GM23338 (cell line): ENCODE data around the gene FBLIM1. TPM values are rescaled to one million over a fixed set of nuclear protein-coding genes. Genes with fewer than 3 reads are reported as not detected.

Source experiments
- ATAC-seq: fragments of 200-7000 bp; cut with Tn5 transposase; 3 replicates; pipeline ENCODE4 v1.9.1; 2020
- DNase-seq: peaks from one replicate; pipeline ENCODE4 v3.0.0-alpha.2; 2015; ENCODE audit warnings: low spot score
- H2AFZ ChIP-seq: fragments of 200-600 bp; sonication (generic); 2 replicates; pipeline ENCODE4 v1.8.0; 2016; ENCODE audit warnings: antibody characterized with exemption, mild to moderate bottlenecking, moderate library complexity
- H3F3A ChIP-seq: fragments of 200-600 bp; sonication (generic); replicated peaks from 2 replicates; pipeline ENCODE4 v1.8.0; 2017; ENCODE audit warnings: antibody characterized with exemption, mixed run types, low read depth
- H3K27ac ChIP-seq: fragments of 200-600 bp; sonication (generic); 2 replicates; pipeline ENCODE4 v1.6.1; 2016; ENCODE audit warnings: low read depth
- H3K27me3 ChIP-seq: fragments of 200-600 bp; sonication (generic); 2 replicates; pipeline ENCODE4 v1.8.0; 2016; ENCODE audit warnings: mild to moderate bottlenecking, mixed run types, moderate library complexity; ENCODE audit not compliant: insufficient read depth
- H3K36me3 ChIP-seq: fragments of 200-600 bp; sonication (generic); 2 replicates; pipeline ENCODE4 v1.8.0; 2016; ENCODE audit warnings: mild to moderate bottlenecking; ENCODE audit not compliant: insufficient read depth
- H3K4me1 ChIP-seq: fragments of 200-600 bp; sonication (generic); 2 replicates; pipeline ENCODE4 v1.8.0; 2016; ENCODE audit warnings: mild to moderate bottlenecking, moderate library complexity; ENCODE audit not compliant: insufficient read depth
- H3K4me2 ChIP-seq: fragments of 200-600 bp; sonication (generic); 2 replicates; pipeline ENCODE4 v1.7.1; 2017; ENCODE audit warnings: mixed run types
- H3K4me3 ChIP-seq: fragments of 200-600 bp; sonication (generic); 2 replicates; pipeline ENCODE4 v1.6.1; 2016; ENCODE audit warnings: mixed run types
- H3K79me2 ChIP-seq: fragments of 200-600 bp; sonication (generic); replicated peaks from 2 replicates; pipeline ENCODE4 v1.8.0; 2017; ENCODE audit warnings: mild to moderate bottlenecking; ENCODE audit not compliant: insufficient read depth
- H3K9me2 ChIP-seq: fragments of 200-600 bp; sonication (generic); 2 replicates; pipeline ENCODE4 v1.8.0; 2017; ENCODE audit not compliant: insufficient read depth
- H4K20me1 ChIP-seq: fragments of 200-600 bp; sonication (generic); replicated peaks from 2 replicates; pipeline ENCODE4 v1.8.0; 2017; ENCODE audit warnings: mild to moderate bottlenecking; ENCODE audit not compliant: insufficient read depth
- H3K27ac Mint-ChIP-seq: 2 replicates; pipeline ENCODE4 v1.8.0; 2020; ENCODE audit warnings: inconsistent platforms, mild to moderate bottlenecking, moderate library complexity, mixed read lengths
- H3K27me3 Mint-ChIP-seq: 3 replicates; pipeline ENCODE4 v1.8.0; 2022; ENCODE audit warnings: low read depth, mild to moderate bottlenecking, moderate library complexity, mixed read lengths, inconsistent platforms; ENCODE audit not compliant: insufficient read depth, poor library complexity
- H3K36me3 Mint-ChIP-seq: 3 replicates; pipeline ENCODE4 v1.8.0; 2021; ENCODE audit warnings: low read depth, mild to moderate bottlenecking, inconsistent platforms, moderate library complexity, mixed read lengths
- H3K4me1 Mint-ChIP-seq: 3 replicates; pipeline ENCODE4 v1.8.0; 2020; ENCODE audit warnings: mild to moderate bottlenecking, inconsistent platforms, mixed read lengths
- H3K4me3 Mint-ChIP-seq: 3 replicates; pipeline ENCODE4 v1.8.0; 2021; ENCODE audit warnings: moderate library complexity, mild to moderate bottlenecking, inconsistent platforms, mixed read lengths
- H3K9me3 Mint-ChIP-seq: 3 replicates; pipeline ENCODE4 v1.8.0; 2020; ENCODE audit warnings: moderate library complexity, mild to moderate bottlenecking, inconsistent platforms, mixed read lengths
- CREB1 ChIP-seq: fragments of 250-450 bp; sonication (Bioruptor Pico); IDR thresholded peaks from 2 replicates; pipeline ENCODE4 v1.5.0; 2020; ENCODE audit warnings: low read depth, mild to moderate bottlenecking, moderate library complexity
- EZH2 ChIP-seq: fragments of 200-600 bp; sonication (generic); IDR thresholded peaks from one replicate; pipeline ENCODE4 v1.8.0; 2017; ENCODE audit warnings: antibody characterized with exemption, mild to moderate bottlenecking, low read depth; ENCODE audit not compliant: unreplicated experiment
- EZH2phosphoT487 ChIP-seq: fragments of 200-600 bp; sonication (generic); IDR thresholded peaks from one replicate; pipeline ENCODE4 v1.8.1; 2018; ENCODE audit warnings: antibody characterized with exemption; ENCODE audit not compliant: unreplicated experiment
- JUNB ChIP-seq: IDR thresholded peaks from one replicate; pipeline ENCODE4 v1.6.1; 2016; ENCODE audit warnings: antibody characterized with exemption; ENCODE audit not compliant: unreplicated experiment
- NANOG ChIP-seq: IDR thresholded peaks from 2 replicates; pipeline ENCODE4 v1.6.1; 2016; ENCODE audit warnings: antibody characterized with exemption, borderline replicate concordance
- POLR2AphosphoS5 ChIP-seq: IDR thresholded peaks from 2 replicates; pipeline ENCODE4 v1.6.1; 2016; ENCODE audit warnings: antibody characterized with exemption, low read depth
- STAT1 ChIP-seq: IDR thresholded peaks from one replicate; pipeline ENCODE4 v1.6.1; 2016; ENCODE audit warnings: antibody characterized with exemption; ENCODE audit not compliant: unreplicated experiment
- ZNF114 ChIP-seq: fragments of 250-450 bp; sonication (Bioruptor Pico); IDR thresholded peaks from 2 replicates; pipeline ENCODE4 v1.5.0; 2020; ENCODE audit warnings: mild to moderate bottlenecking, moderate library complexity
- ZNF331 ChIP-seq: fragments of 250-450 bp; sonication (Bioruptor Pico); IDR thresholded peaks from 2 replicates; pipeline ENCODE4 v1.5.0; 2020; ENCODE audit warnings: low read depth, mild to moderate bottlenecking, moderate library complexity
- polyA plus RNA-seq: library from polyadenylated mRNA; unstranded; fragments of >200 nt; fragmentation: Nextera tagmentation; extraction: Ambion mirVana; gene quantifications from 2 replicates; pipeline ENCODE4 v1.2.1, GENCODE V29; 2016
- total RNA-seq: library from RNA; depleted of rRNA; stranded (reverse); fragments of >200 nt; shearing (Covaris generic); gene quantifications from 2 replicates; pipeline ENCODE4 v1.2.3, GENCODE V29; 2014
- TF ChIP-seq, protein P1 (sequence below): IDR thresholded peaks from one replicate; pipeline ENCODE4 v1.6.1; 2018; ENCODE audit warnings: antibody characterized with exemption; ENCODE audit not compliant: unreplicated experiment
- TF ChIP-seq, protein P2 (sequence below): fragments of 250-450 bp; sonication (Bioruptor Pico); IDR thresholded peaks from 2 replicates; pipeline ENCODE4 v1.5.0; 2020; ENCODE audit warnings: mild to moderate bottlenecking, moderate library complexity
- TF ChIP-seq, protein P3 (sequence below), 2 experiments: fragments of 200-600 bp in 1 of 2; sonication (generic) in 1 of 2; conservative IDR thresholded peaks; 2 replicates each; pipeline versions ENCODE4 v1.5.1 to v1.6.1; 2016 to 2017; ENCODE audit warnings: antibody characterized with exemption in 2 of 2, low read depth in 2 of 2, mild to moderate bottlenecking in 2 of 2, moderate library complexity in 1 of 2

The FBLIM1 gene
- total and polyA plus RNA-seq, 2 experiments from 2014 or later, result 41.7 to 81.7 TPM

DNA sequence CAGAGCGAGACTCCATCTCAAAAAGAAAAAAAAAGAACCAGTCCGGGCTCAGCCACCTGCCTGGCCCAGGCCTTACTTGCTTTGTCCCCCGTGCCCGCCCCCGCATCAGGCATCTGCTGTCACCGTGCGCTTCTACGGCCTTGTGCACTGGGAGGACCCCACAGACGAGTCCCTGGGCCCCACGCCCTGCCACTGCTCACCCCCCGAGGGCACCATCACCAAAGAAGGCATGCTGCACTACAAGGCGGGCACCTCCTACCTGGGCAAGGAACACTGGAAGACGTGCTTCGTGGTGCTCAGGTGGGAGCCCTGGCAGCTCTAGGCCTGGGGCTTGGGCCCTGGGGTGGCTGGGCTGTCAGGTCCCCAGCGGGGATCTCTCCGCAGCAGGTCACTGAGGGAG lies 28.2 kb upstream of the FBLIM1 start (continued):
- TF ChIP-seq NANOG (no peak), EZH2phosphoT487 (no peak)

DNA sequence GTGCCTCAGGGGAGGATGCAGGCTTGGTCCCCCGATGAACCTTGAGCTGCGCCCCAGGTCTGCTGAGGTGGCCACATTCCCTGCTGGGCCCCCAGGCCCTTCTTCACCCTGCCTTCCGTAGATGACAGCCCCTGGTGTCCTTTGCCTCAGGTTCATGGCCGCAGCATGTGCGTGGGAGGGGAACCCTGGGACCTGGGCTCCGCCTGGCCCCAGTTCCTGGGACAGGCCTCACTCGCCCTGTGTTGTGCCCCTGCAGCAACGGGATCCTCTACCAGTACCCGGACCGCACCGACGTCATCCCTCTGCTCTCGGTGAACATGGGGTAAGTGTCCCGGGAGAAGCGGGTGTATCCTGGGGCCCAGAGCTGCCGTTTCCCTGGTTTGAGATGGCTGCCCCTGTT lies 27.7 kb upstream of the FBLIM1 start:
- H3K4me3 ChIP-seq, result no peak overlapping the region
- Mint-ChIP-seq H3K4me3 (no peak overlapping the region), H3K36me3 (peaks cover 36% of the 10 kb centered on the region), H3K27me3 (peaks cover 10% of the 10 kb centered on the region), H3K4me1 (no peaks in the 10 kb centered on the region), H3K27ac (no peak overlapping the region), H3K9me3 (no peaks in the 10 kb centered on the region)
- no peak overlapping the region for H3K4me2 ChIP-seq
- H3K27me3 ChIP-seq, result no peaks in the 10 kb centered on the region
- no peaks in the 10 kb centered on the region for H3K4me1 ChIP-seq
- DNase-seq, result no peak
- TF ChIP-seq, protein P1, sequence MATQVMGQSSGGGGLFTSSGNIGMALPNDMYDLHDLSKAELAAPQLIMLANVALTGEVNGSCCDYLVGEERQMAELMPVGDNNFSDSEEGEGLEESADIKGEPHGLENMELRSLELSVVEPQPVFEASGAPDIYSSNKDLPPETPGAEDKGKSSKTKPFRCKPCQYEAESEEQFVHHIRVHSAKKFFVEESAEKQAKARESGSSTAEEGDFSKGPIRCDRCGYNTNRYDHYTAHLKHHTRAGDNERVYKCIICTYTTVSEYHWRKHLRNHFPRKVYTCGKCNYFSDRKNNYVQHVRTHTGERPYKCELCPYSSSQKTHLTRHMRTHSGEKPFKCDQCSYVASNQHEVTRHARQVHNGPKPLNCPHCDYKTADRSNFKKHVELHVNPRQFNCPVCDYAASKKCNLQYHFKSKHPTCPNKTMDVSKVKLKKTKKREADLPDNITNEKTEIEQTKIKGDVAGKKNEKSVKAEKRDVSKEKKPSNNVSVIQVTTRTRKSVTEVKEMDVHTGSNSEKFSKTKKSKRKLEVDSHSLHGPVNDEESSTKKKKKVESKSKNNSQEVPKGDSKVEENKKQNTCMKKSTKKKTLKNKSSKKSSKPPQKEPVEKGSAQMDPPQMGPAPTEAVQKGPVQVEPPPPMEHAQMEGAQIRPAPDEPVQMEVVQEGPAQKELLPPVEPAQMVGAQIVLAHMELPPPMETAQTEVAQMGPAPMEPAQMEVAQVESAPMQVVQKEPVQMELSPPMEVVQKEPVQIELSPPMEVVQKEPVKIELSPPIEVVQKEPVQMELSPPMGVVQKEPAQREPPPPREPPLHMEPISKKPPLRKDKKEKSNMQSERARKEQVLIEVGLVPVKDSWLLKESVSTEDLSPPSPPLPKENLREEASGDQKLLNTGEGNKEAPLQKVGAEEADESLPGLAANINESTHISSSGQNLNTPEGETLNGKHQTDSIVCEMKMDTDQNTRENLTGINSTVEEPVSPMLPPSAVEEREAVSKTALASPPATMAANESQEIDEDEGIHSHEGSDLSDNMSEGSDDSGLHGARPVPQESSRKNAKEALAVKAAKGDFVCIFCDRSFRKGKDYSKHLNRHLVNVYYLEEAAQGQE, result no peak
- TF ChIP-seq JUNB (no peak), POLR2AphosphoS5 (no peak), EZH2 (no peak), ZNF114 (CRISPR knock-in tag) (no peak), ZNF331 (CRISPR knock-in tag) (no peak), STAT1 (no peak), CREB1 (CRISPR knock-in tag) (no peak), NANOG (no peak)
- TF ChIP-seq, protein P2, sequence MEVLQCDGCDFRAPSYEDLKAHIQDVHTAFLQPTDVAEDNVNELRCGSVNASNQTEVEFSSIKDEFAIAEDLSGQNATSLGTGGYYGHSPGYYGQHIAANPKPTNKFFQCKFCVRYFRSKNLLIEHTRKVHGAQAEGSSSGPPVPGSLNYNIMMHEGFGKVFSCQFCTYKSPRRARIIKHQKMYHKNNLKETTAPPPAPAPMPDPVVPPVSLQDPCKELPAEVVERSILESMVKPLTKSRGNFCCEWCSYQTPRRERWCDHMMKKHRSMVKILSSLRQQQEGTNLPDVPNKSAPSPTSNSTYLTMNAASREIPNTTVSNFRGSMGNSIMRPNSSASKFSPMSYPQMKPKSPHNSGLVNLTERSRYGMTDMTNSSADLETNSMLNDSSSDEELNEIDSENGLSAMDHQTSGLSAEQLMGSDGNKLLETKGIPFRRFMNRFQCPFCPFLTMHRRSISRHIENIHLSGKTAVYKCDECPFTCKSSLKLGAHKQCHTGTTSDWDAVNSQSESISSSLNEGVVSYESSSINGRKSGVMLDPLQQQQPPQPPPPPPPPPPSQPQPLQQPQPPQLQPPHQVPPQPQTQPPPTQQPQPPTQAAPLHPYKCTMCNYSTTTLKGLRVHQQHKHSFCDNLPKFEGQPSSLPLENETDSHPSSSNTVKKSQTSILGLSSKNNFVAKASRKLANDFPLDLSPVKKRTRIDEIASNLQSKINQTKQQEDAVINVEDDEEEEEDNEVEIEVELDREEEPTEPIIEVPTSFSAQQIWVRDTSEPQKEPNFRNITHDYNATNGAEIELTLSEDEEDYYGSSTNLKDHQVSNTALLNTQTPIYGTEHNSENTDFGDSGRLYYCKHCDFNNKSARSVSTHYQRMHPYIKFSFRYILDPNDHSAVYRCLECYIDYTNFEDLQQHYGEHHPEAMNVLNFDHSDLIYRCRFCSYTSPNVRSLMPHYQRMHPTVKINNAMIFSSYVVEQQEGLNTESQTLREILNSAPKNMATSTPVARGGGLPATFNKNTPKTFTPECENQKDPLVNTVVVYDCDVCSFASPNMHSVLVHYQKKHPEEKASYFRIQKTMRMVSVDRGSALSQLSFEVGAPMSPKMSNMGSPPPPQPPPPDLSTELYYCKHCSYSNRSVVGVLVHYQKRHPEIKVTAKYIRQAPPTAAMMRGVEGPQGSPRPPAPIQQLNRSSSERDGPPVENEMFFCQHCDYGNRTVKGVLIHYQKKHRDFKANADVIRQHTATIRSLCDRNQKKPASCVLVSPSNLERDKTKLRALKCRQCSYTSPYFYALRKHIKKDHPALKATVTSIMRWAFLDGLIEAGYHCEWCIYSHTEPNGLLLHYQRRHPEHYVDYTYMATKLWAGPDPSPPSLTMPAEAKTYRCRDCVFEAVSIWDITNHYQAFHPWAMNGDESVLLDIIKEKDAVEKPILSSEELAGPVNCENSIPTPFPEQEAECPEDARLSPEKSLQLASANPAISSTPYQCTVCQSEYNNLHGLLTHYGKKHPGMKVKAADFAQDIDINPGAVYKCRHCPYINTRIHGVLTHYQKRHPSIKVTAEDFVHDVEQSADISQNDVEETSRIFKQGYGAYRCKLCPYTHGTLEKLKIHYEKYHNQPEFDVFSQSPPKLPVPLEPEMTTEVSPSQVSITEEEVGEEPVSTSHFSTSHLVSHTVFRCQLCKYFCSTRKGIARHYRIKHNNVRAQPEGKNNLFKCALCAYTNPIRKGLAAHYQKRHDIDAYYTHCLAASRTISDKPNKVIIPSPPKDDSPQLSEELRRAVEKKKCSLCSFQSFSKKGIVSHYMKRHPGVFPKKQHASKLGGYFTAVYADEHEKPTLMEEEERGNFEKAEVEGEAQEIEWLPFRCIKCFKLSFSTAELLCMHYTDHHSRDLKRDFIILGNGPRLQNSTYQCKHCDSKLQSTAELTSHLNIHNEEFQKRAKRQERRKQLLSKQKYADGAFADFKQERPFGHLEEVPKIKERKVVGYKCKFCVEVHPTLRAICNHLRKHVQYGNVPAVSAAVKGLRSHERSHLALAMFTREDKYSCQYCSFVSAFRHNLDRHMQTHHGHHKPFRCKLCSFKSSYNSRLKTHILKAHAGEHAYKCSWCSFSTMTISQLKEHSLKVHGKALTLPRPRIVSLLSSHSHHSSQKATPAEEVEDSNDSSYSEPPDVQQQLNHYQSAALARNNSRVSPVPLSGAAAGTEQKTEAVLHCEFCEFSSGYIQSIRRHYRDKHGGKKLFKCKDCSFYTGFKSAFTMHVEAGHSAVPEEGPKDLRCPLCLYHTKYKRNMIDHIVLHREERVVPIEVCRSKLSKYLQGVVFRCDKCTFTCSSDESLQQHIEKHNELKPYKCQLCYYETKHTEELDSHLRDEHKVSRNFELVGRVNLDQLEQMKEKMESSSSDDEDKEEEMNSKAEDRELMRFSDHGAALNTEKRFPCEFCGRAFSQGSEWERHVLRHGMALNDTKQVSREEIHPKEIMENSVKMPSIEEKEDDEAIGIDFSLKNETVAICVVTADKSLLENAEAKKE (CRISPR knock-in tag), result no peak
- TF ChIP-seq, protein P3, sequence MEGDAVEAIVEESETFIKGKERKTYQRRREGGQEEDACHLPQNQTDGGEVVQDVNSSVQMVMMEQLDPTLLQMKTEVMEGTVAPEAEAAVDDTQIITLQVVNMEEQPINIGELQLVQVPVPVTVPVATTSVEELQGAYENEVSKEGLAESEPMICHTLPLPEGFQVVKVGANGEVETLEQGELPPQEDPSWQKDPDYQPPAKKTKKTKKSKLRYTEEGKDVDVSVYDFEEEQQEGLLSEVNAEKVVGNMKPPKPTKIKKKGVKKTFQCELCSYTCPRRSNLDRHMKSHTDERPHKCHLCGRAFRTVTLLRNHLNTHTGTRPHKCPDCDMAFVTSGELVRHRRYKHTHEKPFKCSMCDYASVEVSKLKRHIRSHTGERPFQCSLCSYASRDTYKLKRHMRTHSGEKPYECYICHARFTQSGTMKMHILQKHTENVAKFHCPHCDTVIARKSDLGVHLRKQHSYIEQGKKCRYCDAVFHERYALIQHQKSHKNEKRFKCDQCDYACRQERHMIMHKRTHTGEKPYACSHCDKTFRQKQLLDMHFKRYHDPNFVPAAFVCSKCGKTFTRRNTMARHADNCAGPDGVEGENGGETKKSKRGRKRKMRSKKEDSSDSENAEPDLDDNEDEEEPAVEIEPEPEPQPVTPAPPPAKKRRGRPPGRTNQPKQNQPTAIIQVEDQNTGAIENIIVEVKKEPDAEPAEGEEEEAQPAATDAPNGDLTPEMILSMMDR (conservative IDR thresholded peaks at IDR 0.05; ENCODE audit: low read depth in 2 of 2), result no peak
- no peaks in the 10 kb centered on the region for H3K36me3 ChIP-seq
- H2AFZ ChIP-seq, result no peak overlapping the region
- ATAC-seq, result no peak
- no peaks in the 10 kb centered on the region for H4K20me1 ChIP-seq
- no peak overlapping the region for H3K27ac ChIP-seq
- no peaks in the 10 kb centered on the region for H3K9me2 ChIP-seq
- no peaks in the 10 kb centered on the region for H3K79me2 ChIP-seq
- no peaks in the 10 kb centered on the region for H3F3A ChIP-seq
